ENCODE data around the gene G3BP2. TPM values are rescaled to one million over a fixed set of nuclear protein-coding genes. Genes with fewer than 3 reads are reported as not detected.
A peak's percentile ranks its signal among the peaks of the same experiment; 100 is the strongest.
"Not testable (repeated sequence)": the region's sequence is repeated elsewhere in the genome, so short reads cannot be mapped to it uniquely, and the experiment has no call there.

Gene G3BP2
- total and polyA plus RNA-seq, 2 experiments from 2014 or later: 103 to 411 TPM

- 0 out of 3 replicates have a peak overlapping the region, but pooled peaks have one; percentile 26 for H3K4me3 Mint-ChIP-seq
- 0 out of 2 replicates have a peak overlapping the region, but pooled peaks have one; percentile 4 for H3K4me3 ChIP-seq
- no peak for DNase-seq (ENCODE audit: low spot score)
Observed at GRCh38 chr4:75666299-75666698, 6.9 kb downstream of the G3BP2 start.

GRCh38 chr4:75664604-75665003, 8.6 kb downstream of the G3BP2 start:
- not testable (repeated sequence) for H3K4me3 Mint-ChIP-seq, H3K4me2 ChIP-seq

More at GRCh38 chr4:75666299-75666698, 6.9 kb downstream of the G3BP2 start:
- H3K4me1 ChIP-seq (ENCODE audit: insufficient read depth): peaks cover 62% of the 10 kb centered on the region
- peaks cover 12% of the 10 kb centered on the region for H3K27me3 Mint-ChIP-seq (ENCODE audit: insufficient read depth, low read depth, poor library complexity)
- H3K9me3 Mint-ChIP-seq: no peaks in the 10 kb centered on the region; the same call in 2 of the 3 replicates
- peaks cover 16% of the 10 kb centered on the region for H3K36me3 Mint-ChIP-seq (ENCODE audit: low read depth)
- ATAC-seq: no peak
- H2AFZ ChIP-seq: no peak overlapping the region
- peaks cover 7% of the 10 kb centered on the region; the same call in 1 of the 2 replicates for H3K36me3 ChIP-seq (ENCODE audit: insufficient read depth)
- H3K27ac ChIP-seq (ENCODE audit: low read depth): no peak overlapping the region; the same call in 1 of the 2 replicates
- peaks cover 84% of the 10 kb centered on the region for H4K20me1 ChIP-seq (replicated peaks; ENCODE audit: insufficient read depth)
- peaks cover 55% of the 10 kb centered on the region for H3K4me1 Mint-ChIP-seq
- peak overlapping the region; percentile 24 for H3K4me2 ChIP-seq
- H3K27ac Mint-ChIP-seq: no peak overlapping the region
- no peak for TF ChIP-seq POLR2AphosphoS5 (IDR thresholded peaks at IDR 0.05; ENCODE audit: low read depth)
- TF ChIP-seq EZH2 (IDR thresholded peaks at IDR 0.05; ENCODE audit: low read depth, unreplicated experiment): no peak
- TF ChIP-seq ZNF331 (CRISPR knock-in tag; IDR thresholded peaks at IDR 0.05; ENCODE audit: low read depth): no peak
- TF ChIP-seq ETS1 (IDR thresholded peaks at IDR 0.05): no peak
- no peaks in the 10 kb centered on the region for H3K9me2 ChIP-seq (ENCODE audit: insufficient read depth)
- H3K79me2 ChIP-seq (replicated peaks; ENCODE audit: insufficient read depth): peaks cover 100% of the 10 kb centered on the region
- H3F3A ChIP-seq (replicated peaks; ENCODE audit: low read depth): no peaks in the 10 kb centered on the region
- H3K27me3 ChIP-seq (ENCODE audit: insufficient read depth): no peaks in the 10 kb centered on the region

GRCh38 chr4:75662626-75663025, 10.6 kb downstream of the G3BP2 start:
- Histone ChIP-seq H3K9me2 (ENCODE audit: insufficient read depth) (no peaks in the 10 kb centered on the region), H3K4me2 (no peak overlapping the region), H3K4me3 (no peak overlapping the region), H3K36me3 (ENCODE audit: insufficient read depth) (peaks cover 30% of the 10 kb centered on the region; the same call in 1 of the 2 replicates), H3K79me2 (replicated peaks; ENCODE audit: insufficient read depth) (peaks cover 100% of the 10 kb centered on the region), H3K27ac (ENCODE audit: low read depth) (peak overlapping the region; percentile 72), H3F3A (replicated peaks; ENCODE audit: low read depth) (no peaks in the 10 kb centered on the region; the same call in 1 of the 2 replicates), H3K4me1 (ENCODE audit: insufficient read depth) (peaks cover 26% of the 10 kb centered on the region), H3K27me3 (ENCODE audit: insufficient read depth) (no peaks in the 10 kb centered on the region), H4K20me1 (replicated peaks; ENCODE audit: insufficient read depth) (peaks cover 55% of the 10 kb centered on the region), H2AFZ (no peak overlapping the region)
- Mint-ChIP-seq H3K27ac (0 out of 2 replicates have a peak overlapping the region, but pooled peaks have one; percentile 5), H3K4me1 (peaks cover 26% of the 10 kb centered on the region; the same call in 2 of the 3 replicates), H3K27me3 (ENCODE audit: insufficient read depth, low read depth, poor library complexity) (peaks cover 5% of the 10 kb centered on the region), H3K9me3 (no peaks in the 10 kb centered on the region; the same call in 2 of the 3 replicates), H3K36me3 (ENCODE audit: low read depth) (peaks cover 50% of the 10 kb centered on the region), H3K4me3 (no peak overlapping the region)
- DNase-seq (ENCODE audit: low spot score) (no peak), ATAC-seq (no peak)
- TF ChIP-seq REST (IDR thresholded peaks at IDR 0.05; ENCODE audit: unreplicated experiment) (no peak), ZNF331 (CRISPR knock-in tag; IDR thresholded peaks at IDR 0.05; ENCODE audit: low read depth) (no peak)

More at GRCh38 chr4:75664604-75665003, 8.6 kb downstream of the G3BP2 start:
- H3K4me3 ChIP-seq; ATAC-seq; DNase-seq (ENCODE audit: low spot score); H3K27me3 ChIP-seq (ENCODE audit: insufficient read depth); H3F3A ChIP-seq (replicated peaks; ENCODE audit: low read depth); H2AFZ ChIP-seq; H3K27ac ChIP-seq (ENCODE audit: low read depth); H3K9me2 ChIP-seq (ENCODE audit: insufficient read depth); H3K27ac Mint-ChIP-seq; H3K9me3 Mint-ChIP-seq: not testable (repeated sequence)
- peaks cover 13% of the 10 kb centered on the region; the same call in 1 of the 2 replicates for H3K36me3 ChIP-seq (ENCODE audit: insufficient read depth)
- peaks cover 100% of the 10 kb centered on the region for H3K79me2 ChIP-seq (replicated peaks; ENCODE audit: insufficient read depth)
- peaks cover 70% of the 10 kb centered on the region for H4K20me1 ChIP-seq (replicated peaks; ENCODE audit: insufficient read depth)
- Mint-ChIP-seq H3K4me1 (peaks cover 46% of the 10 kb centered on the region), H3K27me3 (ENCODE audit: insufficient read depth, low read depth, poor library complexity) (peaks cover 10% of the 10 kb centered on the region), H3K36me3 (ENCODE audit: low read depth) (peaks cover 31% of the 10 kb centered on the region)
- H3K4me1 ChIP-seq (ENCODE audit: insufficient read depth): peaks cover 46% of the 10 kb centered on the region
